ENCODE measurements around the gene CCDC169.

DNA sequence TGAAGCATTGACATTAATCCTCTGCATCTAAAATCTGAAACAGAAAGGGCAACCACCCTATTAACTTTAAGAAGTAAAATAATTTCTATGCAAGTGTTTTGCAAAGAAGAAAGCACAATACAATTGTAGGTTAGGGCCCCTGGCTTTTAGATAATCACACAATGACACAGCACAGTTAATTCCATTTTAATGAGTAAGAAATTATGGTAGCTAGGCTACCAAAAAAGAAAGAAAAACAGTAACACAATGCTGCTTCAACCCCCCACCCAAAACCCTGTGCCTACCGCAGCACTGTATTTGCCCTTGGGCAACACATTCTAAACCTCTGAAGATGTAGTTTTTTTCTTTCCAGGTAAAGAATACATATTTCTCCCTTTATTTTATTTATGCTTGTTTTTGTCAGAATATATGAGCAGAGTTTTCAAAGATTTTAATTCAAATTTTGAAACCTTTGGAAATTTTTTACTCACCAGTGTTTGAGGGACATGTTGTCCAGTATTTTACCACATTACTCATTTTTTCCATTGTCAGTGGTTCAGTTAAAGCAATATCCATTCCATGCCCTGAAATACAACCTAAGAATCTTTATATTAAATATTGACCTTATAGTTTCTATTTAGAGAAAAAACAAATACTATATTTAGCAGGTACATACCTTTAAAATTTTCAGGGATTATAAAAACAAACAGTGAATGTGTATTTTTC lies 104.3 kb downstream of the CCDC169 start:
- TF ChIP-seq POLR2A (IDR thresholded peaks at IDR 0.05; ENCODE audit: low read depth, low read length) (no peak), EZH2 (IDR thresholded peaks at IDR 0.05; ENCODE audit: borderline replicate concordance, low read depth, low read length, severe bottlenecking) (no peak), JUN (IDR thresholded peaks at IDR 0.05; ENCODE audit: borderline replicate concordance, insufficient read depth, insufficient read length, low read depth) (no peak), POLR2AphosphoS5 (IDR thresholded peaks at IDR 0.05; ENCODE audit: insufficient read depth, low read depth, low read length) (no peak), MYC (IDR thresholded peaks at IDR 0.05; ENCODE audit: low read depth, low read length) (no peak), FOS (IDR thresholded peaks at IDR 0.05; ENCODE audit: borderline replicate concordance, insufficient read depth, low read length) (no peak)
- TF ChIP-seq, protein P1, sequence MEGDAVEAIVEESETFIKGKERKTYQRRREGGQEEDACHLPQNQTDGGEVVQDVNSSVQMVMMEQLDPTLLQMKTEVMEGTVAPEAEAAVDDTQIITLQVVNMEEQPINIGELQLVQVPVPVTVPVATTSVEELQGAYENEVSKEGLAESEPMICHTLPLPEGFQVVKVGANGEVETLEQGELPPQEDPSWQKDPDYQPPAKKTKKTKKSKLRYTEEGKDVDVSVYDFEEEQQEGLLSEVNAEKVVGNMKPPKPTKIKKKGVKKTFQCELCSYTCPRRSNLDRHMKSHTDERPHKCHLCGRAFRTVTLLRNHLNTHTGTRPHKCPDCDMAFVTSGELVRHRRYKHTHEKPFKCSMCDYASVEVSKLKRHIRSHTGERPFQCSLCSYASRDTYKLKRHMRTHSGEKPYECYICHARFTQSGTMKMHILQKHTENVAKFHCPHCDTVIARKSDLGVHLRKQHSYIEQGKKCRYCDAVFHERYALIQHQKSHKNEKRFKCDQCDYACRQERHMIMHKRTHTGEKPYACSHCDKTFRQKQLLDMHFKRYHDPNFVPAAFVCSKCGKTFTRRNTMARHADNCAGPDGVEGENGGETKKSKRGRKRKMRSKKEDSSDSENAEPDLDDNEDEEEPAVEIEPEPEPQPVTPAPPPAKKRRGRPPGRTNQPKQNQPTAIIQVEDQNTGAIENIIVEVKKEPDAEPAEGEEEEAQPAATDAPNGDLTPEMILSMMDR (IDR thresholded peaks at IDR 0.05; ENCODE audit: extremely low read depth in 1 of 2, insufficient read depth in 1 of 2, low read depth in 1 of 2, low read length in 2 of 2) = no peak
- TF ChIP-seq, protein P2, sequence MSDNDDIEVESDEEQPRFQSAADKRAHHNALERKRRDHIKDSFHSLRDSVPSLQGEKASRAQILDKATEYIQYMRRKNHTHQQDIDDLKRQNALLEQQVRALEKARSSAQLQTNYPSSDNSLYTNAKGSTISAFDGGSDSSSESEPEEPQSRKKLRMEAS (IDR thresholded peaks at IDR 0.05; ENCODE audit: insufficient read depth, insufficient read length) = no peak
